Measurements from ENCODE around the gene ANK3. TPM values are rescaled to one million over a fixed set of nuclear protein-coding genes. Genes with fewer than 3 reads are reported as not detected.

ANK3 gene
- total RNA-seq, 2 donors from 2014 or later, result 41.0 to 113 TPM

- WGBS, 2 donors, result 80 to 84% methylated on average over 5 of the region's 5 CpGs
- TF ChIP-seq CTCF (IDR thresholded peaks at IDR 0.05) (no peak), POLR2A (IDR thresholded peaks at IDR 0.05) (no peak)
- intact Hi-C loops (cut with DNase I), result no loop called here
- H3K4me1 ChIP-seq, result no peaks in the 10 kb centered on the region
- H3K4me3 ChIP-seq, result no peak overlapping the region
- no peaks in the 10 kb centered on the region for H3K9me3 ChIP-seq
- no peaks in the 10 kb centered on the region for H3K36me3 ChIP-seq (replicated peaks in 1 of 2; ENCODE audit: insufficient read depth in 1 of 2, low read depth in 2 of 2)
- DNase-seq (no peak), ATAC-seq (no peak)
- H3K27me3 ChIP-seq, result no peaks in the 10 kb centered on the region
- H3K27ac ChIP-seq, result no peak overlapping the region
These were observed 20.7 kb downstream of the ANK3 start for GRCh38 chr10:60368875-60369546.

- H3K27ac ChIP-seq, result no peak overlapping the region
- no peak overlapping the region for H3K4me3 ChIP-seq
- H3K9me3 ChIP-seq, result no peaks in the 10 kb centered on the region
- H3K36me3 ChIP-seq (replicated peaks in 1 of 2; ENCODE audit: insufficient read depth in 1 of 2, low read depth in 2 of 2), result no peaks in the 10 kb centered on the region
- no peaks in the 10 kb centered on the region for H3K4me1 ChIP-seq
- no peak for DNase-seq
- intact Hi-C loops (cut with DNase I), result no loop called here
- ATAC-seq, result no peak
- WGBS, 2 donors, result 69 to 73% methylated on average over 1 of the region's 1 CpG
- TF ChIP-seq CTCF (IDR thresholded peaks at IDR 0.05) (no peak), POLR2A (IDR thresholded peaks at IDR 0.05) (no peak)
- no peaks in the 10 kb centered on the region for H3K27me3 ChIP-seq
These were observed 21.8 kb downstream of the ANK3 start for GRCh38 chr10:60367901-60368300.

GRCh38 chr10:60367431-60367830 lies 22.2 kb downstream of the ANK3 start:
- WGBS, 2 donors, result 60 to 83% methylated on average over 2 of the region's 2 CpGs
- DNase-seq (no peak), ATAC-seq (no peak)
- H3K4me3 ChIP-seq, result no peak overlapping the region
- H3K36me3 ChIP-seq (replicated peaks in 1 of 2; ENCODE audit: insufficient read depth in 1 of 2, low read depth in 2 of 2), result no peaks in the 10 kb centered on the region
- H3K4me1 ChIP-seq, result no peaks in the 10 kb centered on the region
- no peaks in the 10 kb centered on the region for H3K9me3 ChIP-seq
- no peak overlapping the region for H3K27ac ChIP-seq
- TF ChIP-seq CTCF (IDR thresholded peaks at IDR 0.05) (no peak), POLR2A (IDR thresholded peaks at IDR 0.05) (no peak)
- intact Hi-C loops (cut with DNase I), result no loop called here
- no peaks in the 10 kb centered on the region for H3K27me3 ChIP-seq

GRCh38 chr10:60367024-60367423 lies 22.7 kb downstream of the ANK3 start:
- Histone ChIP-seq H3K4me1 (no peaks in the 10 kb centered on the region), H3K36me3 (replicated peaks in 1 of 2; ENCODE audit: insufficient read depth in 1 of 2, low read depth in 2 of 2) (no peaks in the 10 kb centered on the region), H3K27me3 (no peaks in the 10 kb centered on the region), H3K9me3 (no peaks in the 10 kb centered on the region), H3K27ac (no peak overlapping the region), H3K4me3 (no peak overlapping the region)
- intact Hi-C loops (cut with DNase I), result no loop called here
- ATAC-seq (no peak), DNase-seq (no peak)
- WGBS, 2 donors, result 74 to 87% methylated on average over 4 of the region's 4 CpGs
- TF ChIP-seq POLR2A (IDR thresholded peaks at IDR 0.05) (no peak), CTCF (IDR thresholded peaks at IDR 0.05) (no peak)

GRCh38 chr10:60363187-60363586 lies 26.5 kb downstream of the ANK3 start:
- ATAC-seq, result no peak
- Histone ChIP-seq H3K27ac (no peak overlapping the region), H3K9me3 (no peaks in the 10 kb centered on the region), H3K27me3 (no peaks in the 10 kb centered on the region), H3K4me1 (no peaks in the 10 kb centered on the region), H3K36me3 (replicated peaks in 1 of 2; ENCODE audit: insufficient read depth in 1 of 2, low read depth in 2 of 2) (no peaks in the 10 kb centered on the region), H3K4me3 (no peak overlapping the region)
- TF ChIP-seq POLR2A (IDR thresholded peaks at IDR 0.05) (no peak), CTCF (IDR thresholded peaks at IDR 0.05) (no peak)
- intact Hi-C loops (cut with DNase I), result no loop called here
- 91 to 97% methylated on average over 8 of the region's 8 CpGs for WGBS, 2 donors
- DNase-seq, result no peak
